Vagina (tissue), 2 donors: ENCODE data around the gene DGKQ. TPM values are rescaled to one million over a fixed set of nuclear protein-coding genes. Genes with fewer than 3 reads are reported as not detected.

Experiments used
- DNase-seq, 2 donors: peaks; one replicate each; pipeline ENCODE4 v3.0.0-alpha.2; 2017; ENCODE audit errors: extremely low spot score in 2 of 2
- H3K27ac ChIP-seq: fragments of 200-600 bp; sonication (generic); one replicate; pipeline ENCODE4 v1.5.1; 2019
- H3K27me3 ChIP-seq: fragments of 200-600 bp; sonication (generic); one replicate; pipeline ENCODE4 v1.5.1; 2019
- H3K36me3 ChIP-seq, 2 donors: fragments of 200-600 bp; sonication (generic); one replicate each; pipeline ENCODE4 v1.5.1; 2017 to 2019
- H3K4me1 ChIP-seq: fragments of 200-600 bp; sonication (generic); one replicate; pipeline ENCODE4 v1.5.1; 2019
- H3K4me3 ChIP-seq, 2 donors: fragments of 200-600 bp; sonication (generic); 1 replicate in 1 of 2; 2 replicates in 1 of 2; pipeline ENCODE4 v1.5.1; 2016 to 2019
- H3K9me3 ChIP-seq: fragments of 200-600 bp; sonication (generic); one replicate; pipeline ENCODE4 v1.5.1; 2019
- POLR2A ChIP-seq, 2 donors: fragments of 450-650 bp; IDR thresholded peaks; one replicate each; pipeline ENCODE4 v1.6.1; 2017; ENCODE audit warnings: antibody characterized with exemption in 2 of 2, mild to moderate bottlenecking in 2 of 2, moderate library complexity in 2 of 2
- POLR2AphosphoS5 ChIP-seq, 2 donors: sonication (generic); formaldehyde crosslinking; IDR thresholded peaks; one replicate each; pipeline ENCODE4 v1.9.0; 2017; ENCODE audit warnings: antibody characterized with exemption in 2 of 2, mild to moderate bottlenecking in 2 of 2, low read depth in 1 of 2; ENCODE audit not compliant: insufficient read depth in 1 of 2
- intact Hi-C: fragments of 100-400 bp; cut with DNase I; formaldehyde crosslinking; loops from one replicate; pipeline ENCODE4 v1.15.1; 2023
- total RNA-seq: library from RNA; depleted of rRNA; stranded (reverse); fragments of >200 nt; gene quantifications from one replicate; pipeline ENCODE4 v1.2.3, GENCODE V29; 2016
- TF ChIP-seq, protein P1 (sequence below), 3 experiments: fragments of 450-650 bp in 2 of 3; fragments of 200-600 bp in 1 of 3; sonication (generic) in 1 of 3; IDR thresholded peaks; one replicate each; pipeline ENCODE4 v1.5.1; 2017 to 2019; ENCODE audit warnings: antibody characterized with exemption in 3 of 3, mild to moderate bottlenecking in 2 of 3, moderate library complexity in 2 of 3

The DGKQ gene
- total RNA-seq, 1 donor from 2014 or later = 16.2 TPM

DNA sequence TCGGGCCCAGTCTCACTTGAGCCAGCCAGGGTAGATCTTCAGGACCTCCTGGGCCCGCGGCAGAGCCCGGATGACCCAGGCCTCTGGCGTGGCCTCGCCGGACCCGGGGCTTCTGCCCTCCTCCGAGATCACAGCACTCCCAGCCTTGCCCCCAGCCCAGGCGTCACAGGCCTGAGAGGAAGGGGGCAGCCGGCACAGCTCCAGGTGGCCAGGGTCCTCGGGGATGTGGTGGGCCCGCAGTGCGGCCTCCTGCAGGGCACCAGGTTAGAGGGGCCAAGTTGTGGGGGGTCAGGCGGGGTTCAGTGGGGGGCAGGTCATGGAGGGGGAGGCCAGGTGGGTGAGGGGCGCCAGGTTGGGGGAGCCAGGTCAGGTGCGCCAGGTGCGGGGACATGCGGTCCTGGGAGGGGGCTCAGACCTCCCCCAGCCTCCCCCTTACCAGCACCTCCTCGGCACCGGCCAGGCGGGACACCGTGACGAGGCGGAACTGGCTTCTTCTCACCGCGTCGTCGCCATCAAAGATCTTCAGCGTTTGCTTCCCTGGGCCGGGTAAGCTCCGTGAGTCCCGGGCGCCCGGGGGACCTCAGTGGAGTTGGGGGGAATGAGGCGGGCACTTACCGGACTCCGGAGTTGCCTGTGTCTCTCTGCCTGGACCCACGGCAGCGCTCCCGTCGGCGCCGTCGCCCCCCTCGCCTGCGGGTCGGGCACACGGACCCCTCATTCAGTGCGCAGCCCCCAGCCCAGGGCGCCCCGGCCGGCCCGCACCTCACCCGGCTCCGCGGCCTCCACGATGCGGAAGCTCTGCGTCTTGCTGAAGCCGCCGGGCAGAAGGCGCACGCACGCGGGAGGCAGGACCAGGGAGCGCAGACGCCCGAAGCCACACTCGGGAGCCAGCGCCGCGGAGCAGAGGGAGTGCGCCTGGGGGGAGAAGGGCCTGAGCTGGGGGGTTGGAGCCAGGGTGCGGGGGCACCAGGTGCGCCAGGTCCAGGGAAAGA lies 6.0 kb downstream of the DGKQ start:
- Histone ChIP-seq H3K4me3 (no peak overlapping the region), H3K27me3 (no peaks in the 10 kb centered on the region), H3K27ac (no peak overlapping the region), H3K9me3 (no peaks in the 10 kb centered on the region), H3K36me3 (peaks cover 0 to 16% of the 10 kb centered on the region in 2 donors), H3K4me1 (peaks cover 41% of the 10 kb centered on the region)
- intact Hi-C loops = no loop called here
- DNase-seq = no peak
- no peak for TF ChIP-seq POLR2A (IDR thresholded peaks at IDR 0.05)

DNA sequence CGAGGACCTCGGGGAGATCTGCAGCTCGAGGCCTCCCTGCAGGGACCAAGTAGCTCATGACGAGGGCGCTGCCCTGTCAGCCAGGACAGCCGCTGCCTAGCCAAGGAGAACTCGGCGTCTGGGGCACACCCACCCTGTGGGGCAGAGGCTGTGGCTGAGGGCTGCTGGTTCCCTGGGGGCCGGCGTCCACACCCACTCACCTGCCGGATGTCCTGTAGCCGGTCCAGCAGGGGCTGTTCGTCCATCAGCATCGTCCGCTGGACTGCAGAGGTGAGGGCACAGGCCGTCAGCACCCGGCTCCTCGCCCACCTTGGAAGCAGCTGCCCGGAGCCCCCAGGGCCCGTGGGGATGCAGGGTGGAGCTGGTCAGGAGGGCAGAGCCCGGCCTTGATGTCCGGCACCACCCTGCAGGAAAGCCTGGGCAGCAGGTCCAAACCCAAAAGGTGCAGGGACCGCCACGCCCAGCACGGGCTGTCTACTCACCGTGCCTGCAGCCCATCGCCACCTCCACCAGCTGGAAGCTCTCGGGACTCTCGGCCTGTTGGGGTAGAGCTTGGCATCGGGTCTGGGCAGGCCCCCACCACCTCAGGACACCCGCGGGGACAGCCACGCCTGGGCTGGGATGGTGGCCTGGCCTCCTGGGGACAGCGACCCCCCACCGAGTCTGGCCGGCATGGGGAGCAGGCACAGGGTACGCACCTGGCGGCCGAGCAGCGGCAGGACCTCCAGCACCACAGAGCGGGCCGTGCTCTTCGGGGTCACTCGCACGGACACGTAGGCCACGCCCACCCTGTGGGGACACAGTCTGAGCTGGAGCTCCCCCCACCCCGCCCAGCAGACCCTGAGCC lies 6.9 kb downstream of the DGKQ start:
- peaks cover 38% of the 10 kb centered on the region for H3K4me1 ChIP-seq
- H3K36me3 ChIP-seq = peaks cover 0 to 26% of the 10 kb centered on the region in 2 donors
- no peaks in the 10 kb centered on the region for H3K9me3 ChIP-seq
- intact Hi-C loops = no loop called here
- no peak for DNase-seq
- H3K27ac ChIP-seq = no peak overlapping the region
- H3K4me3 ChIP-seq = no peak overlapping the region
- no peaks in the 10 kb centered on the region for H3K27me3 ChIP-seq
- TF ChIP-seq POLR2AphosphoS5 (IDR thresholded peaks at IDR 0.05; ENCODE audit: insufficient read depth in 1 of 2, low read depth in 1 of 2) (no peak), POLR2A (IDR thresholded peaks at IDR 0.05) (no peak)
- TF ChIP-seq, protein P1, sequence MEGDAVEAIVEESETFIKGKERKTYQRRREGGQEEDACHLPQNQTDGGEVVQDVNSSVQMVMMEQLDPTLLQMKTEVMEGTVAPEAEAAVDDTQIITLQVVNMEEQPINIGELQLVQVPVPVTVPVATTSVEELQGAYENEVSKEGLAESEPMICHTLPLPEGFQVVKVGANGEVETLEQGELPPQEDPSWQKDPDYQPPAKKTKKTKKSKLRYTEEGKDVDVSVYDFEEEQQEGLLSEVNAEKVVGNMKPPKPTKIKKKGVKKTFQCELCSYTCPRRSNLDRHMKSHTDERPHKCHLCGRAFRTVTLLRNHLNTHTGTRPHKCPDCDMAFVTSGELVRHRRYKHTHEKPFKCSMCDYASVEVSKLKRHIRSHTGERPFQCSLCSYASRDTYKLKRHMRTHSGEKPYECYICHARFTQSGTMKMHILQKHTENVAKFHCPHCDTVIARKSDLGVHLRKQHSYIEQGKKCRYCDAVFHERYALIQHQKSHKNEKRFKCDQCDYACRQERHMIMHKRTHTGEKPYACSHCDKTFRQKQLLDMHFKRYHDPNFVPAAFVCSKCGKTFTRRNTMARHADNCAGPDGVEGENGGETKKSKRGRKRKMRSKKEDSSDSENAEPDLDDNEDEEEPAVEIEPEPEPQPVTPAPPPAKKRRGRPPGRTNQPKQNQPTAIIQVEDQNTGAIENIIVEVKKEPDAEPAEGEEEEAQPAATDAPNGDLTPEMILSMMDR (IDR thresholded peaks at IDR 0.05) = no peak

DNA sequence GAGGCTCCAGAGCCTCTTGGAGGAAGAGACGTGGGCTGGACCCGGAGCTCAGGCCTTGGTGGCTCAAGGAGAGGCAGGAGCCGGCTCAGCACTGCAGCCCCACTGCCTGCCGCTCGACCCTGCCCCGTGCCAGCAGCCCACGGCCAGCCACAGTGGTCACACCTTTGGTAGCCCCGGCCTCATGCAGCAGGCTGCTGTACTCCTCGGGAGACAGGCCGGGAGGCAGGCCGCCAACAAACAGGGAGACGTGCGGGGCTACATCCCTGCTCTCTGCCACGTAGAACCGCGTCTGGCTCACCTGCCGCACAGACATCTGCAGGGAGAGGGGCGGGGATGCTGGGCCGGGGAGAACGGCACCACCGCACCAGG lies 7.6 kb downstream of the DGKQ start:
- no peaks in the 10 kb centered on the region for H3K9me3 ChIP-seq
- no peak overlapping the region for H3K27ac ChIP-seq
- H3K4me1 ChIP-seq = peaks cover 31% of the 10 kb centered on the region
- DNase-seq = no peak
- H3K4me3 ChIP-seq = no peak overlapping the region
- intact Hi-C loops = no loop called here
- no peak for TF ChIP-seq POLR2AphosphoS5 (IDR thresholded peaks at IDR 0.05; ENCODE audit: insufficient read depth in 1 of 2, low read depth in 1 of 2)
- no peak for TF ChIP-seq POLR2A (IDR thresholded peaks at IDR 0.05)
- TF ChIP-seq, protein P1 (IDR thresholded peaks at IDR 0.05) = no peak
- peaks cover 0 to 28% of the 10 kb centered on the region in 2 donors for H3K36me3 ChIP-seq
- H3K27me3 ChIP-seq = no peaks in the 10 kb centered on the region

DNA sequence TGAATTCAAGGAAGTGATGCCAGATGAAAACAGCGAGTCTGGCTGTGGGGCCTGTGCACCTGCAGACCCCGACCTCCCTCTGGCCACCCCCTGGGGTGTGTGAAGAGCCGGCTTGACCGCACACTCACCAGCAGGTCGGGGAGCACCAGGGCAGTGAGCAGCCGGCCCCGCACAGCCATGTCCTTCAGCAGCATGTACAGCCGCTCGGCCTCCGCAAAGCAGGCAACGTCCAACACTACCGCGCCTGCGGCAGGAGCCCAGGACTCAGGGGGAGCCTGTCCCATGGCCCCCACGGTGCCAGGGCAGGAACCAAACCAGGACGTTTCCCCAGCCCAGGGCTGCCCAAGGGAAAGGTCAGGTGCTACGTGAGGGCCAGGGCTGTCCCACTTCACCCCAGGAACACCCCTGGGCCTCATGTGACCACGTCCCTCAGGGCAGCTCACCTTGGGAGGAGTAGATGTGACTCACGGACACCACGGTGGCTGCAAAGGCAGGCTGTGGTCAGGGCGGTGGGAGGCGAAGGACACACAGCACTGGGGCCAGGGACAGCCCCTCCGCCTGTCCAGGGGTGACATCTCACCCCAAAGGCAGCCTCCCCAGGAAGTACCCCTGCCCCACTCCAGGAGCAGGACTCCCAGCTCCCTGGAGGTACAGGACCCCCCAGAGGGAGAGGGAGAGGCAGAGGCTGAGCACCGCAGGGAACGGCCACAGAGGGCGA lies 8.2 kb downstream of the DGKQ start:
- no peak for DNase-seq
- TF ChIP-seq POLR2A (IDR thresholded peaks at IDR 0.05) = no peak
- TF ChIP-seq POLR2AphosphoS5 (IDR thresholded peaks at IDR 0.05; ENCODE audit: insufficient read depth in 1 of 2, low read depth in 1 of 2) = no peak
- TF ChIP-seq, protein P1 (IDR thresholded peaks at IDR 0.05) = no peak
- intact Hi-C loops = no loop called here
- Histone ChIP-seq H3K27me3 (no peaks in the 10 kb centered on the region), H3K27ac (no peak overlapping the region), H3K36me3 (peaks cover 0 to 28% of the 10 kb centered on the region in 2 donors), H3K4me3 (no peak overlapping the region), H3K9me3 (no peaks in the 10 kb centered on the region), H3K4me1 (peaks cover 28% of the 10 kb centered on the region)
